ENCODE measurements around the gene KCNQ4.
A peak's percentile ranks its signal among the peaks of the same experiment; 100 is the strongest.

The KCNQ4 gene

DNA sequence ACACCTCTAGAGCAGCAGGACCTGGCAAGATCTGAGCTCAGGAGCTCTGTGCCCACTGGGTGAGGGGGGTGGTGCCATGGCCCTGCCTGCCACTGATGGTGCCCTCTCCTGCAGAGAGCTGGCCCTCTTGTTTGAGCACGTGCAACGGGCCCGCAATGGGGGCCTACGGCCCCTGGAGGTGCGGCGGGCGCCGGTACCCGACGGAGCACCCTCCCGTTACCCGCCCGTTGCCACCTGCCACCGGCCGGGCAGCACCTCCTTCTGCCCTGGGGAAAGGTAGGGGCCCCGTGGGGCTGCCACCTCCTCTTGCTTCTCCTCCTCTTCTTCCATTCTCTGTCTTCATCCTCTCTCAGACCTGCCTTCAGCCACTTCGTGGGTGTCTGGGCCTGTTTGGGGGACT lies 40.4 kb downstream of the KCNQ4 start:
- no peak for DNase-seq

DNA sequence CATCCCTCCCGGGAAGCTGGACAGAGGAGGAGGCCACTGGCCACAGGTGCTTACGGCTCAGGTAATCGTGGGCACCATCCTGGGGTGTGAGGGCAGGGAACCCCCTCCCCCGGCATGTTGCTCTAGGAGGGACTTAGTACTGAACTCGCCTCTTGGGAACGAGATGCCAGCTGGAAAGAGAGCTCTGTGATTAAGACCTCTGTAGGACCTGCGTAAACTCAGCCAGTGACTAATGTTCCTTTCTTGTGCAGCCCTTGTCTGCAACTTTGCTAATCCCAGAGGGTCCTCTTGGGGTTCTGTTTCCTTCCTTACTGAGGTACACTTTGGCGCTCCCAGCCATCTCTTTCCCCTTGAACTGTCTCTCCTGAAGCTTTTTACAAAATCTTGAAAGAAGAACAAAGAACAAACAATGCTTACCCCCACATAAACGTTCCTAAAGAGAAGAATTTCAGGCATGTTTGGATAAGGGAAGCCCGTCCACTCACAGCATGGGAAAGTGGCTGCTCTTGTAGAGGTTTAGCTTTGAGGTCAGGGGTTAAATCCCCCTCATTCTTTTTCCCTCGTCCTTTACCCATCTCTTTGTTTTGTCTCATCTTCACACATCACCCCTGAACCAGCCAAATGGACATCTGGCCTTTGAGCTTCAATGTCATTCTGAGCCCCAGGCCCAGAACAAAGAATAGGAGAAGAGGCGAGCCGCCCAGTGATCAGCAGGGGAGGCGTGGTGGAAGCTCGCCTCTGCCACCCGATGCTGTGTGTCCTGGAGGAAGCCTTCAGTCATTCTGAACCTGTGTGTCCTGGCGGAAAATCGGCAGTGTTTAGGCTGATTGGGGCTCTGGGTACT lies 41.2 kb downstream of the KCNQ4 start:
- DNase-seq = peak; percentile 54

DNA sequence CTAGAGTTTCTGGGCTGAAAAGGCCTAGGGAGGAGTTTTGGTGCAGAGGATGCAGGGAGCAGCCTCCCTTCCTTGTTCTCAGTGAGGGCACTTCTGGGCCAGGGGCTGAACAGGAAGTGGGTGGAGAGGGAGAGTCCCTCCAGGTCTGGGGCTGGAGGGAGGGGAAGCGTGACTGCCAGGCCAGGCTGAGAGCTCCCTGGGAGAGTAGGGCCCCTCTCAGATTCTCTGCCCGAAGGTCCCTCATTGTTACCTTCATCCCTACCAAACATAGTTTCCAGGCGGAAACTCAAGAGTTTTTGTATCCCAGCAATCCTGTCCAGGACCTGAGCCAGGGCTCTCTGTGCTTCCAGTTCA lies 41.8 kb downstream of the KCNQ4 start:
- DNase-seq = no peak

DNA sequence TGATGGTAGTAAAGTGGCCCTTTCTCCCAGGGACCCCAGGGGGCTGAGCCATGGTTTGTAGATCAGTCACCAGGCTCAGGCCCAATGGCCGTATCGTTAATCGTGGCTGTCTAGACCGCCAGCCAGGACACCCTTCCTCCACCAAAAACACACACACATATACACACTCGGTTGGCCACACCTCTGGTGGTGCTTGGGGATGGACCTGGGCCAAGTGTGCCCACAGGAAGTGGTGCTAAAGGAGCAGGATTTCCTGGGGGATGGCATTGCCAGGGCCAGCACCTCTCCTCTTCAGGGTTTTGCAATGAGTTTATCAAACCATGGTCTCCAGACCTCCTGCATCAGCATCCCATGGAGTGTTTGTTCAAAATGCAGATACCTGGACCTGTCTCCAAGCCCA lies 42.4 kb downstream of the KCNQ4 start:
- no peak for DNase-seq

DNA sequence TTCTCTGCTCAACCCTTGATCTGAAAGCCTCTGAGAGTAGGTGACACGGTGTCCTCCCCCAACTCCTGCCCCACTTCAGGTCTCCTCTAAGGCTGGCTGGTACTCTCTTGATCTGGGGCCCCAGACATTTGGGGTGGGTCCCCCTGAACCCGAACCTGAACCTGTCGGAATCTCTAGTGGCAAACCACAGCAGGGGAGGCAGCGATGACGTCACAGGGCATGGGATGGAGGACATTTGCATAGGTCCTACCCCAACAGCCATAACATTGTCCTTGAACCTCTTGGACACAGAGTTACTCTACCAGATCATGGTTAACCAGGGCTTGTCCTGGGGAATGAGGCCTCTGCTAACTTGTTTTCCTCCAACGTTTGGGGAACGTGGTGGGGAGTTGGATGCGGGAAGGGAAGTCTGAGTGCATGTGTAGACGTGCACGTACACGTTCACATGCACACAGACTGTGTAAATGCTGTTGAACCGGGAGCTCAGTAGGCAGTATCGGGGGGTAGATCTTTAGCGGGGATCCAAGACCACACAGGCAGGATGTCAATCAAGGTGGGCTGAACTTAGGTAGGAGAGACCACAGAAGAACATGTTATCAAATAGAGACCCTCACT lies 46.2 kb downstream of the KCNQ4 start:
- no peak for DNase-seq

DNA sequence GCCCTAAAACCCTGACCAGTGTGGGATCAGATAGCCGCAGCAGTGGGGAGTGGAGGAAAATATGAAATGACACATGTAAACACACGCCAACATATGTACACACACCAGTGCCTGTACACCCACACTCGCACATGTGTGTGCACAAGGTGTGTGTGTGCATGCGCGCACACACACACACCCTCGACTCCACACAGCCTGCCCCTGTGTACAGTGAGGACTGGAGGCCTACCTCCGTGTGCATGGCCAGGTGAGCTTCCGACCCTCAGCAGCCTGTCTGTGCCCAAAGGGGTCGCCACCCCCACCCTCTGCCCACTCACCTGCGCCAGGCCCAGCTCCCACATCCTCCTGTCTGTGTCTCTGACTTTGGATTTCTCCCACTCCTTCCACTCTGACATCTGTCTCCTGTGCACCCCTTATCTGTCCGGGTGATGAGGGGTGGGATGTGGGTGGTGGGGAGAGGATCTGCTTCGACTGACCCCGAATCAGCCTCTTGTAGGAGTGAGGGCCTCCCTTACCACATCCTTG lies 46.9 kb downstream of the KCNQ4 start:
- DNase-seq = no peak

DNA sequence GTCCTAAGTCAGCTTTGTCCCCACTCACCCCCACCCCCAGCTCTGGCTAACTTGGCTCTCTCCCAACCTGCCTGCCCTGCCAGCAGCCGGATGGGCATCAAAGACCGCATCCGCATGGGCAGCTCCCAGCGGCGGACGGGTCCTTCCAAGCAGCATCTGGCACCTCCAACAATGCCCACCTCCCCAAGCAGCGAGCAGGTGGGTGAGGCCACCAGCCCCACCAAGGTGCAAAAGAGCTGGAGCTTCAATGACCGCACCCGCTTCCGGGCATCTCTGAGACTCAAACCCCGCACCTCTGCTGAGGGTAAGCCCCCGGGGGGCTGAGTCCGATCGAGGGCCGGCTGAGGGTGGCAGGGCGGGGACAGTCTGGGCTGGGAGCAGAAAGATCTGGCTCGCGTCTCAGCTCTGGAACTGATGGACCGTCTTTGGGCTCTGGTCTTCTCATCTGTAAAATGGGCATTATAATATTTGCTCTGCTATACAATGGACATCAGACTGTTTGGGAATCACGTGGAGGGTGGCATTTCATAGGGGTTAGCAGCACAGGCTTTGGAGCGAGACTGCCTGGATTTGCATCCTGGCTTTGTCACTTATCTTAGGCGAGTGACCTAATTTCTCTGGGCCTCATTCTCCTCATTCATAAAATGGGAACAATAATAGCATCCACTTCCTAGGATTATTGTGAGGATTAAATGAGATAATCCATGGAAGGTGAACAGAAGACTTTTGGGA lies 47.6 kb downstream of the KCNQ4 start:
- DNase-seq = no peak

DNA sequence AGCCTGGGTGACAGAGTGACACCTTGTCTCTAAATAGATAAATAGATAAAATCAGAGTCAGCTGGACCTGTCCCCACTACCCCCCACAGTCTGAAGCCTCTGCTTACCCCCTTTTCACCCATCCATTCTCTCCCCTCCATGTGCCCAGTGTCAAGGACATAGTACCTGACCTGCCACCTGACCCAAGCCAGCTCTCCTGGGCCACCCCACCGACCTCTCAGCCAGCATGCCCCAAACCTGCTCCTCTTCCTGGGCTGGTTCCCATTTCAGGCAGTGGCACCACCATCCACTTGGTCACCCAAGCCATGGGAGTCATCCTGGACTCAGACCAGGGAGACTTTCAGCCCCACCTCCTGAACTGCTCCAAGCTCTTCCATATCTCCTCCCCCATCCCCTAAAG lies 50.4 kb downstream of the KCNQ4 start:
- no peak for DNase-seq

DNA sequence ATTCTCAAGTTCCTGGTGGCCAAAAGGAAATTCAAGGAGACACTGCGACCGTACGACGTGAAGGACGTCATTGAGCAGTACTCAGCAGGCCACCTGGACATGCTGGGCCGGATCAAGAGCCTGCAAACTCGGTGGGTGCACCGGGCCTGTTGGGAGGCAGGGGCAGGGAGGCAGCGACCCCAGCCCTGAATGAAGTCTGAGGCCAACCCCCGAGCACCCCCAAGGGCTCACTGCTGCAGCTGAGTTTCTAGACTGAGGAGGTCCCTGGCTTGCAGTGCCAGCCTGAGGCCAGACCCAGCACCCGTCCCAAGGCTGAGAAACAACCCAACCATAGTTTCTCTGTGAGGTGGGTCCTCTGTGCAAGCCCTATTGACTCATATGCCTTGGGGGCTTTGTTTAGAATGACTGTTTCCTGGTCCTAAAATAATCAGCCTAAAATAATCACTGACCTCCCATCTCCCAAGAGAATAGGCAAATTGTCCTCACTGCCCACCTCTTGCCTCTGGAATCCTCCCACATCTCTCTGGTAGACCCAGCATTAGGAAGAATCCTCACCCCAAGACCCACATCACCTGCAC lies 51.5 kb downstream of the KCNQ4 start:
- DNase-seq = no peak

DNA sequence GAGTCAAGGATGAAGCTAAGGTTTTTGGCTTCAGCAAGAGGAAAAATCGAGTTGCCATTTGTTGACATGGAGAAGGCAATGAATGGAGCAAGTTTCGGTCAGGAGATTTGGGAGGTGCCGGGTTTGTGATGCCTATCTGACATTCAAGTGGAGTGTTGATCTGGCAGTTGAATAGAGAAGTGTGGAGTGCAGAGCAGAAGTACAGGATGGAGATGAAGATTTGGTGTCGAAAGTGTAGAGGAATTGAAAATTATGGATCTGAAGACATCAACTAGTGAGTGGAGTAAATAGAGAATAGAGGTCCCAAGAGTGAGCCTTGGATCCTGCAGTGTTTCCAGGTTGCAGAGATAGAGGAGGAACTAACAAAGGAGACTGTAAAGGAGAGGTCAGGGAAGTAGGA lies 52.7 kb downstream of the KCNQ4 start:
- no peak for DNase-seq

DNA sequence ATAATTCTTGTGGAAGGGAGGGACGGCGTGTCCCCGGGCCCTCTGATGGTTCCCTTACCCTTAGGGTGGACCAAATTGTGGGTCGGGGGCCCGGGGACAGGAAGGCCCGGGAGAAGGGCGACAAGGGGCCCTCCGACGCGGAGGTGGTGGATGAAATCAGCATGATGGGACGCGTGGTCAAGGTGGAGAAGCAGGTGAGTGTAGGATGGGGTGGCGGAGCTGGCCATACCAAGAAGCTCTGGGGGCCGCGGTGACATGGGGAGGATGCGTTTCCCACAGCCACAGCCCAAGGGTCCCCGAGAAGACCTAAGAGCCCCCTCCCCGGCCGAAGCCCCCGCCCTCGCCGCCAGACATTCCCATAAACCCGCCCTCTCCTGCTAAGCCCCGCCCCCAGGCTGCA lies 54.0 kb downstream of the KCNQ4 start:
- no peak for DNase-seq

DNA sequence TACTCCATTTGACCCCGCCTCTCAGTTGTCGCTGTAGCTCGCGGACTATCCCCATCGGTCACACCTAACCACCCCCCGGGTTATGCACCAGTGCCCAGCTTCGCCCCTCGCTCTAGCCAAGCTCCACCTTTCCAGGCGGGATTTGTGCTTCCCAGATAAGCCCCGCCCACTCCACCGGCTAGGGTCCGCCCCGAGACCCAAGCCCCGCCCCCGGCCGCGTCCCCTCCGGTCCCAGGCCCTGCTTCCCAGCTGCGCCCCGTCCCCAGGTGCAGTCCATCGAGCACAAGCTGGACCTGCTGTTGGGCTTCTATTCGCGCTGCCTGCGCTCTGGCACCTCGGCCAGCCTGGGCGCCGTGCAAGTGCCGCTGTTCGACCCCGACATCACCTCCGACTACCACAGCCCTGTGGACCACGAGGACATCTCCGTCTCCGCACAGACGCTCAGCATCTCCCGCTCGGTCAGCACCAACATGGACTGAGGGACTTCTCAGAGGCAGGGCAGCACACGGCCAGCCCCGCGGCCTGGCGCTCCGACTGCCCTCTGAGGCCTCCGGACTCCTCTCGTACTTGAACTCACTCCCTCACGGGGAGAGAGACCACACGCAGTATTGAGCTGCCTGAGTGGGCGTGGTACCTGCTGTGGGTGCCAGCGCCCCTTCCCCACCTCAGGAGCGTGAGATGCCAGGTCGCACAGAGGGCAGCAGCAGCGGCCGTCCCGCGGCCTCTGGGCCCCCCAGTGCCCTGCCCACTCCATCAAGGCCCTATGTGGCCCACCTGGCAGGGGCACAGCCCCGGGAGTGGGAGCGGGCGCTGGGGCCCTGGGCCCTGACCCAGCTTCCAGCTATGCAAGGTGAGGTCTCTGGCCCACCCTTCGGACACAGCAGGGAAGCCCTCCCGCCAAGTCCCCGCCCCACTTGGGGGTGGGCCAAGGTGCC lies 54.7 kb downstream of the KCNQ4 start:
- DNase-seq = no peak

DNA sequence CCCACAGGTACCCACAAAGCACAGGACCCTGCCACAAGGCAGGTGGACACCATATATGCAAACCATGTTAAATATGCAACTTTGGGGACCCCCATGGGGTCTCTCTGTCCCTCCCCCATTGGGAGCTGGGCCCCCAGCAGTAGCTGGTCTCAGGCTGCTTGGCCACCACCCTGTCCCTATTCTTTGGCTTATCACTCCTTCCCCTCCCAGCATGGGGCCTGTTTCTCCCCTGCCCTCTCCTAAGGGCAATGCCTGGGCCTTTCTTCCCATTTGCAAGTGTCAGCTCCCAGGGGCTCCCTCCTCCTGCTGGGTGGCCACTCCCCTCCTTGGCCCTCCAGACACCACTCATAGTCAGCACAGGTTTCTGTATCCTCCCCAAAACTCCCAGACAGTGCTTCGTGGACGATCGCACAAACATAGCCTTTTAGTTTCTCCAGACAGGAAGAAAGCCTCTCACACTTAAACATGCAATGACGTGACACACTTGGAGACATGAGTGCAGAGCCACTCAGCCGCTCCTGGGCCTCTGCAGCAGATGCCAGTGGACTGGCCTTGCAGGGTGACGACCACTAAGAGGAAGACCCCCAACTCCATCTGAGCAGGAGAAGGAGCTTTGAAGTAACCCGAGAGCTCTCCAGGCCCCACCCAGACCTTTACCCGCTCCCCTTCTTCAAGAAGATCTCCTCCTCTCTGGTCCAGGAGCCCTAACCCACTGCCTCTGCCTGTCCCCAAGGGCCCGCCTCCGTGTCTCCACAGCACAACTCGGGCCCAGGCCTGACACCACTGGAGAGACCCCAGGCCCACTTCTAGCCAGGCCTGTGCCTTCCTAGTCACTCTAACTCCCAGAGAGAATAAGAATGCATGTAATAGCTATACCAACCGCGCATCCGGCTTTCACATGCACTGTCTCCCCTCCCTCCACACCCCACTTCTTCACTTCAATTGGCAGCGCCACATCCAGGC lies 55.7 kb downstream of the KCNQ4 start:
- no peak for DNase-seq

DNA sequence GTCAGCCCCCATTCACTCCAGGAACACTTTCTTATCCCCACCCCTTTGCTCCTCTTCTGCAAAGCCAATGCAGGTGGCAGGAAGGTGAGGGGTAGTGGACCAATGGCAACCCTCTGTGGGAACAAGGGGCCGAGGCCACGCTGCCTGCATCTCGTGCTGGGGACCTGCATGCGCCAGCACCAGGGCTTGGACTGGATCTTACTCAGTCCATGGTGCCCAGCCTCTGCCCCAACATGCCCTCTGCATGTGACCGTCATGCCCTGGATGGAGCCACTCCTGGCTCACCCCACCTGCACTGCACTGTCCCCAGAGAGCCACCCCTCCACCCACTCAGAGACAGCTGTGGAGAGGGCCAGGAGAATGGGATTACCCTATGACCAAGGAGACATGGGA lies 56.4 kb downstream of the KCNQ4 start:
- no peak for DNase-seq

DNA sequence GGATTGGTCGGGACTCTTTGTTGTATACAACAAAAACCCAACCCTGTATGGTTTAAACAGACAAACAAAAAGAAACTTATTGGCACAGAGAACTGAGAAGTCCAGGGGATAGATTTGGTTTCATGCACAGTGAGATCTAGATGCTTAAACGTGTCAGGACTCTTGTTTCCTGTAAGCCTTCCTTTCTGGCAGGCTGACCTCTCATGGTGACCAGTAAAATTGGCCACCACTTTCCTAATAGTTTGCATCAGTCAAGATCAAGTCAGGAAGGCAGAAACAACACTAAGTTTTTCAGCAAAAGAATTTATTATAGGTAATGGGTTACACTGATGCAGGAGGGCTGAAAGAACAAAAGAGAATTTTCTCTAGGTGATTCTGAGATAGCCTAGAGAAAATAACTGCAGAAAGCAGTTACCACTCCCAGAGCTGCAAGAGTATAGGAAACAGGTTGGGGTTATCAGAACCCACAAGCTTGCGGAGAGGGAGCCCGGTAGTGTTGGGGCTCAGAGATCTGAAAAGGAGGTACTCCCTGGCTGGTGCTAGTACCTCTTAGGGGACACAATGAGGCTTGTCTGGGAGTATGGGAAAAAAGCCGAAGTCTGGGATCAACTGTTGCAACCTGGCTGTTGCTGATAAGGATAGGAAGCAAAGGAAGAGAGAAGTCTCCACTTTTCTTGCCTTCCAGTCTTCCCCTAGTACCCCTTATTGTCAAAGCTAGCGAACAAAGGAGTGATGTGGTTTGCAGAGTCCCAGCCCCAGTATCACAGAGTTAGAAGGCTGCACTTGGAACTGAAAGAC lies 57.1 kb downstream of the KCNQ4 start:
- no peak for DNase-seq

DNA sequence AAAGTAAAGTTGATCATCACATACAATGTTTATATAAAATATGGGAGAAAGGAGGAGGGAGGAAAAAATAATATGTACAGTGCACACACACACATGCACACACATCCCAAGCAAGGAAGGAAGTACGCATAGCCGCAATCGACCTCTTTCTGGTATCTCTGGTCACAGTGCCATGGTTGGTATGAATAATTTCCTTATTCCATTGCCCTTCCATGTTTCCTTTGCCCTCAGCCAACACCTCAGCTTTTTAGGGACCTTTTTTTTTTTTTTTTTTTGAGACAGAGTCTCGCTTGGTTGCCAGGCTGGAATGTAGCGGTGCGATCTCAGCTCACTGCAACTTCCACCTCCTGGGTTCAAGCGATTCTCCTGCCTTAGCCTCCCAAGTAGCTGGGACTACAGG lies 58.0 kb downstream of the KCNQ4 start:
- no peak for DNase-seq

DNA sequence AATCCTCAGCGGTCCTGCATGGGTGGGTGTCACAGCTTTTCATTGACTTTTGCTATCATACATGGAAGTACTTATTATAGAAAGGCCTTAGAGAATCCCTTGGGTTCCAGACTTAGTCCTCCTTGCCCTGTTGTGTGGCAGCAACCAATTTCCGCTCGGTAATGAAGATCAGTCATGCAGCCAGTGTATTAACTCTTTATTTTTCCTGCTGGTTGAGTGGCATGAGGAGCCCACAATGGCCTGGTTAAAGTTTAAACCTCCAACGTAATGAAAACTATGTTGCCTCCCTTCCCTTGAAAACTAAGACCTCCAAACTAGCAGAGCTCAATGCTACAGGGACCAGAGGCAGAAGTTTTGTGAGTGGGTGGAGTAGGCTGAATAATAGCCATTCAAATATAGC lies 58.6 kb downstream of the KCNQ4 start:
- peak; percentile 50 for DNase-seq

DNA sequence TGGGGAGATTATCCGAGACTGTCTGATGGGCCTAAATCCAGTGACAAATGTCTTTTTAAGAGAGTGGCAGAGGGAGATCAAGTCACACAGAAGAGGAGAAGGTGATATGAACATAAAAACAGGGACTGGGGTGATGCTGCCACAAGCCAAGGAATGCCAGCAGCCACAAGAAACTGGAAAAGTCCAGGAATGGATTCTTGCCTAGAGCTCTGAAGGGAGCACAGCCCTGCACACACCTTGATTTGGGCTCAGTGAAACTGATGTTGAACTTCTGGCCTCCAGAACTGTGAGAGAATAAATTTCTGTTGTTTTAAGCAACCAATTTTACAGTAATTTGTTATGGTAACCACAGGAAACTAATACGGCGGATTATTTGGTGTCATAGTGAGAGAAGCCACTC lies 59.1 kb downstream of the KCNQ4 start:
- DNase-seq = no peak

DNA sequence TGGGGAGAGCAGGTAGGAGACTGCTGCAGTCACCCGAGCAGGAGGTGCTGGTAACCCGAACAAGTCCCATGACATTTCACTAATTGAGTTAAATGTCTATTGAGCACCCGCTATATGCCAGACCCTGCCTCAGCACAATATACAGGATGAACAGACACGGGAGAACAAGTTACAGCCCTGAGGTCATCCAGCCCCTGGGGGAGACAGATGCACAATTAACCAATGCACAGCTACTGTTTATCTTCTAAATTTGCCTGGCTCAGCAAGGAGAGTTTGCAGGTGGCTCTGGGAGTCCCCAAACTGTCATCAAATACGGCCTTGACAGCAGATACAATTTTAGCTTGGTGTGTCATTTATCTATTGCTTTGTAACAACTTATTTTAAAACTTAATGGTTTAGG lies 60.5 kb downstream of the KCNQ4 start:
- no peak for DNase-seq
